Nephron (organoid): ENCODE measurements around the gene SLC12A3.
A peak's percentile ranks its signal among the peaks of the same experiment; 100 is the strongest.

Experiments used
- H3K27ac Mint-ChIP-seq, 3 experiments: 2 replicates each; pipeline ENCODE4 v1.8.0; 2020; ENCODE audit warnings: mixed read lengths in 3 of 3, mild to moderate bottlenecking in 2 of 3, moderate library complexity in 1 of 3
- H3K27me3 Mint-ChIP-seq: 2 replicates; pipeline ENCODE4 v1.8.0; 2021; ENCODE audit warnings: low read depth, mild to moderate bottlenecking, moderate library complexity, mixed read lengths
- H3K36me3 Mint-ChIP-seq: 2 replicates; pipeline ENCODE4 v1.8.0; 2020; ENCODE audit warnings: low read depth, mixed read lengths
- H3K4me1 Mint-ChIP-seq: 2 replicates; pipeline ENCODE4 v1.8.0; 2020; ENCODE audit warnings: mixed read lengths
- H3K4me3 Mint-ChIP-seq, 3 experiments: 2 replicates each; pipeline ENCODE4 v1.8.0; 2020; ENCODE audit warnings: mild to moderate bottlenecking in 3 of 3, mixed read lengths in 3 of 3, moderate library complexity in 2 of 3
- H3K9me3 Mint-ChIP-seq: 2 replicates; pipeline ENCODE4 v1.8.0; 2020; ENCODE audit warnings: mixed read lengths
- CTCF ChIP-seq, 3 experiments: fragments of 200-600 bp; sonication (generic); IDR thresholded peaks; one replicate each; pipeline ENCODE4 v1.5.0; 2021; ENCODE audit warnings: antibody characterized with exemption in 3 of 3; ENCODE audit not compliant: unreplicated experiment in 3 of 3

Gene SLC12A3

DNA sequence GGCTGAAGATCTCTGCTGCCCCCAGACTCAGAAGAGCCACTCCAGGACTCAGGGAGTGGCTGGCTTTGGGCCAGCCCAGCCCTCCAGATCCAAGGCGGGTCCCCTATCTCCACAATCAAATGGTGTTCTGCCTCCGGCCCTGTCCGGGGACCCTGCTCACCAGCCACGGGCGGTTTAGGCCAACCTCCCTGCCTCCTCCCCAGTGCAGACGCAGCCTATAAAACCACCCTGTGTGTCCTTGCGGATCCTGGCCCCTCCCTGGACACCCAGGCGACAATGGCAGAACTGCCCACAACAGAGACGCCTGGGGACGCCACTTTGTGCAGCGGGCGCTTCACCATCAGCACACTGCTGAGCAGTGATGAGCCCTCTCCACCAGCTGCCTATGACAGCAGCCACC is at the start of gene SLC12A3:
Gene SLC12A3 (plus strand): TSS at position 248 of the 400 bp plus-strand sequence. CDS start 29 bp downstream, at position 277.
- peak within 1 kb of the TSS in 2 of 3 experiments; percentile 3 to 31 for H3K27ac Mint-ChIP-seq
- TF ChIP-seq CTCF (IDR thresholded peaks at IDR 0.05; ENCODE audit: unreplicated experiment in 3 of 3) = no peak
- no peaks in the 10 kb centered on the region for H3K27me3 Mint-ChIP-seq

DNA sequence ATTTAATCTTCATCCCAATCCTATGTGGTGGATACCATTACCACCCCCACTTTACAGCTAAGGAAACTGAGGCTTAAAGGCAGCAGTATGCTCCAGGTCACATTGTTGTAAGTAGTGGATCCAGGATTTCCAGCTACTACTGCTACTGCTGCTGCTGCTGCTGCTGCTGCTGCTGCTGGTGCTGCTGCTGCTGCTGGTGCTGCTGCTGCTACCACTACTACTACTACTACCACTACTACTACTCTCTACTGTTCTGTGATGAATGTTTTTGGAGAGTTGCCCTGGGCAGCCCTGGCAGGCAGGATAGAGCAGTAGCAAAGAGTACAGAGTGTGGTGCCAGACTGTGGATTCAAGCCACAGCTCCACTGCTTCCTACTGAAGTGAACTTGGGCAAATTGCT is 49.3 kb upstream of the SLC12A3 start:
- Mint-ChIP-seq H3K27me3 (no peaks in the 10 kb centered on the region), H3K4me1 (peaks cover 13% of the 10 kb centered on the region), H3K4me3 (no peak overlapping the region), H3K27ac (peak overlapping the region in 2 of 3 experiments; percentile 25 to 84), H3K36me3 (peaks cover 5% of the 10 kb centered on the region), H3K9me3 (no peaks in the 10 kb centered on the region)
- no peak for TF ChIP-seq CTCF (IDR thresholded peaks at IDR 0.05; ENCODE audit: unreplicated experiment in 3 of 3)

More for the DNA sequence above, at the start of gene SLC12A3:
- Mint-ChIP-seq H3K4me3 (no peak within 1 kb of the TSS), H3K36me3 (no peaks in the 10 kb centered on the region), H3K9me3 (no peaks in the 10 kb centered on the region), H3K4me1 (peaks cover 32% of the 10 kb centered on the region)

DNA sequence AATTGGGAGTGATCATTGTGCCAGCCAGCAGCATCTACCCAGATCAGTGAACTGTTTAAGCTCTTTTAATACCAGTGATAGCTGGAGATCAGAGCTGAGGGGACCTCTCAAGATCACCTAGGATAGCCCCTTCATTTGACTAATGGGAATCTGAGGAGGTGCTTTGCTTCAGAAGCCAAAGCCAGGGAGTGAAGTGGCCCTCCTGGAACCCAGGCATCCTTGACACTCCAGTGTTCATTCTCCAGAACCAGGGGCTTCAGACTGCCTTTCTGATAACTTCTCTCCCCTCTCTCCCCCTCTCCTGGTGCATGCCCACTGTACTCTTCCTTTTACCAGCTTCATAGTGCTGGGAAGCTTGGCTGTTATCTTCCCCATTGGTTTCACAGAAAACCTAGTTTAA is 48.0 kb upstream of the SLC12A3 start:
- H3K36me3 Mint-ChIP-seq = peaks cover 10% of the 10 kb centered on the region
- H3K4me1 Mint-ChIP-seq = peaks cover 13% of the 10 kb centered on the region
- H3K27ac Mint-ChIP-seq = no peak overlapping the region
- no peak for TF ChIP-seq CTCF (IDR thresholded peaks at IDR 0.05; ENCODE audit: unreplicated experiment in 3 of 3)
- no peaks in the 10 kb centered on the region for H3K9me3 Mint-ChIP-seq
- no peaks in the 10 kb centered on the region for H3K27me3 Mint-ChIP-seq
- H3K4me3 Mint-ChIP-seq = no peak overlapping the region

- peaks cover 13% of the 10 kb centered on the region for H3K4me1 Mint-ChIP-seq
- H3K27me3 Mint-ChIP-seq = no peaks in the 10 kb centered on the region
- H3K4me3 Mint-ChIP-seq = no peak overlapping the region
- H3K9me3 Mint-ChIP-seq = no peaks in the 10 kb centered on the region
- H3K27ac Mint-ChIP-seq = no peak overlapping the region
- no peak for TF ChIP-seq CTCF (IDR thresholded peaks at IDR 0.05; ENCODE audit: unreplicated experiment in 3 of 3)
- peaks cover 10% of the 10 kb centered on the region for H3K36me3 Mint-ChIP-seq
Observed at GRCh38 chr16:56817938-56818337, 47.1 kb upstream of the SLC12A3 start.

GRCh38 chr16:56823081-56823733 is 41.8 kb upstream of the SLC12A3 start:
- H3K27ac Mint-ChIP-seq = no peak overlapping the region
- no peak overlapping the region for H3K4me3 Mint-ChIP-seq
- H3K27me3 Mint-ChIP-seq = no peaks in the 10 kb centered on the region
- H3K4me1 Mint-ChIP-seq = no peaks in the 10 kb centered on the region
- TF ChIP-seq CTCF (IDR thresholded peaks at IDR 0.05; ENCODE audit: unreplicated experiment in 3 of 3) = no peak
- H3K36me3 Mint-ChIP-seq = peaks cover 25% of the 10 kb centered on the region
- no peaks in the 10 kb centered on the region for H3K9me3 Mint-ChIP-seq

DNA sequence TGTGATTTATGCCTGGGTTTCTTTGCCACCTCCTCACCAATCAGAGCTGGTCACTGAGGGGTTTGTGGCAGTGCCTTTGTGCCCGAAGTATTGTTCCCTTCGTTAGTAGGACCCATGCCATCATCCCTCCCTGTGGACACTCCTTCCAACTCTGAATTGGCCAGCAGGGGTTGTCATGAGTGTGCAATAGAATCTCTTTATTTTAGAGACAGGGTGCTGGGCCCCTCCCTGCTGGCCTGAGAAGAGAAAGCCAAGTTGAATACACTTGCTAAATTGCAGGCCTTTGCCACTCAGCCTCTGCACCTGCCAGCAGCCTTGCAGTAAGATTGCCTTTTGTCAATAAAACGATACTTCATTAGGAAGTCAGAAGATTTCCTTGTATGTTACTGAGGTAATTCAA is 40.7 kb upstream of the SLC12A3 start:
- H3K27me3 Mint-ChIP-seq = no peaks in the 10 kb centered on the region
- H3K9me3 Mint-ChIP-seq = no peaks in the 10 kb centered on the region
- H3K4me1 Mint-ChIP-seq = no peaks in the 10 kb centered on the region
- no peak overlapping the region for H3K27ac Mint-ChIP-seq
- TF ChIP-seq CTCF (IDR thresholded peaks at IDR 0.05; ENCODE audit: unreplicated experiment in 3 of 3) = no peak
- peaks cover 32% of the 10 kb centered on the region for H3K36me3 Mint-ChIP-seq
- H3K4me3 Mint-ChIP-seq = no peak overlapping the region
